GM18861 (cell line): ENCODE measurements around the gene GPR33.
"Not testable (repeated sequence)": the region's sequence is repeated elsewhere in the genome, so short reads cannot be mapped to it uniquely, and the experiment has no call there.

ENCODE experiments used
- ATAC-seq: cut with Tn5 transposase; IDR thresholded peaks from one replicate; pipeline ENCODE4 v1.9.1; 2021; ENCODE audit not compliant: unreplicated experiment

Gene GPR33

GRCh38 chr14:31487886-31488285 is at the start of gene GPR33:
GPR33 (minus strand) TSS chr14:31488039; CDS start chr14:31483965, 4,074 bp downstream.
- no peak for ATAC-seq

- no peak for ATAC-seq
Observed at GRCh38 chr14:31536201-31536960, 48.5 kb upstream of the GPR33 start.

GRCh38 chr14:31530136-31530535 is 42.3 kb upstream of the GPR33 start:
- ATAC-seq: no peak

- no peak for ATAC-seq
Observed at GRCh38 chr14:31529053-31529452, 41.2 kb upstream of the GPR33 start.

- ATAC-seq: no peak
Observed at GRCh38 chr14:31527546-31527945, 39.7 kb upstream of the GPR33 start.

GRCh38 chr14:31527087-31527486 is 39.2 kb upstream of the GPR33 start:
- no peak for ATAC-seq

GRCh38 chr14:31510855-31511254 is 23.0 kb upstream of the GPR33 start:
- no peak for ATAC-seq

- ATAC-seq: no peak
Observed at GRCh38 chr14:31510222-31510621, 22.4 kb upstream of the GPR33 start.

- ATAC-seq: no peak
Observed at GRCh38 chr14:31508135-31508534, 20.3 kb upstream of the GPR33 start.

- no peak for ATAC-seq
Observed at GRCh38 chr14:31505411-31505810, 17.6 kb upstream of the GPR33 start.

GRCh38 chr14:31501870-31502269 is 14.0 kb upstream of the GPR33 start:
- ATAC-seq: no peak

GRCh38 chr14:31492759-31493498 is 5.1 kb upstream of the GPR33 start:
- no peak for ATAC-seq

GRCh38 chr14:31489691-31490090 is 1.9 kb upstream of the GPR33 start:
- ATAC-seq: peak; percentile 63

GRCh38 chr14:31486764-31487163 is 1.1 kb downstream of the GPR33 start:
- no peak for ATAC-seq

GRCh38 chr14:31484754-31485153 is 3.1 kb downstream of the GPR33 start:
- no peak for ATAC-seq

- no peak for ATAC-seq
Observed at GRCh38 chr14:31480156-31480555, 7.7 kb downstream of the GPR33 start.

GRCh38 chr14:31479027-31479426 is 8.8 kb downstream of the GPR33 start:
- ATAC-seq: no peak

GRCh38 chr14:31477248-31477647 is 10.6 kb downstream of the GPR33 start:
- no peak for ATAC-seq

- ATAC-seq: no peak
Observed at GRCh38 chr14:31476131-31476866, 11.5 kb downstream of the GPR33 start.

- no peak for ATAC-seq
Observed at GRCh38 chr14:31466554-31466953, 21.3 kb downstream of the GPR33 start.

GRCh38 chr14:31465111-31465510 is 22.7 kb downstream of the GPR33 start:
- no peak for ATAC-seq

GRCh38 chr14:31462450-31462849 is 25.4 kb downstream of the GPR33 start:
- not testable (repeated sequence) for ATAC-seq
